H1 (cell line): ENCODE data around the gene OR5K2. TPM values are rescaled to one million over a fixed set of nuclear protein-coding genes. Genes with fewer than 3 reads are reported as not detected.

ENCODE experiments used
- CTCF ChIA-PET: fragments of 300-600 bp; sonication (Branson Sonifier 250); formaldehyde crosslinking; loops from one replicate; lab custom pipeline; 2021; ENCODE audit not compliant: partially characterized antibody; lab: Charles Lee
- POLR2A ChIA-PET: fragments of 300-600 bp; sonication (Branson Sonifier 250); formaldehyde crosslinking; loops from one replicate; lab custom pipeline; 2021; ENCODE audit warnings: inconsistent platforms; ENCODE audit not compliant: partially characterized antibody; lab: Charles Lee
- DNase-seq, 2 experiments: peaks; one replicate each; pipeline versions ENCODE4 v3.0.0 to v3.0.0-alpha.2; 2010 to 2022; ENCODE audit warnings: low spot score in 2 of 2, low read depth in 1 of 2, mixed read lengths in 1 of 2
- FAIRE-seq: peaks from 2 replicates; lab custom pipeline; 2011; peaks lifted over from hg19 to GRCh38; lab: Jason Lieb, UNC
- H2AFZ ChIP-seq: 2 replicates; pipeline ENCODE4 v1.8.1; 2012; ENCODE audit warnings: low read length, inconsistent platforms
- H2AK5ac ChIP-seq: 2 replicates; pipeline ENCODE4 v1.6.1; 2013; ENCODE audit warnings: low read depth, low read length
- H2BK120ac ChIP-seq: replicated peaks from 2 replicates; pipeline ENCODE3; 2013; ENCODE audit warnings: low read depth, low read length, inconsistent platforms
- H2BK12ac ChIP-seq: 2 replicates; pipeline ENCODE4 v1.6.1; 2013; ENCODE audit warnings: low read depth, low read length
- H2BK15ac ChIP-seq: 2 replicates; pipeline ENCODE4 v1.6.1; 2013; ENCODE audit warnings: low read length
- H2BK20ac ChIP-seq: 2 replicates; pipeline ENCODE4 v1.6.1; 2013; ENCODE audit warnings: low read length
- H2BK5ac ChIP-seq: 2 replicates; pipeline ENCODE4 v1.6.1; 2013; ENCODE audit warnings: low read depth, low read length
- H3K14ac ChIP-seq: 2 replicates; pipeline ENCODE4 v1.6.1; 2013; ENCODE audit warnings: inconsistent platforms; ENCODE audit not compliant: insufficient read length
- H3K18ac ChIP-seq: 2 replicates; pipeline ENCODE4 v1.6.1; 2013; ENCODE audit warnings: low read length; ENCODE audit errors: extremely low read depth
- H3K23ac ChIP-seq: 2 replicates; pipeline ENCODE4 v1.6.1; 2013; ENCODE audit warnings: inconsistent platforms; ENCODE audit not compliant: insufficient read length
- H3K23me2 ChIP-seq: 2 replicates; pipeline ENCODE4 v1.6.1; 2013; ENCODE audit warnings: low read depth, low read length
- H3K27ac ChIP-seq: 2 replicates; pipeline ENCODE4 v1.6.1; 2011; ENCODE audit warnings: low read depth, low read length, inconsistent platforms
- H3K27me3 ChIP-seq, 4 experiments: replicated peaks in 1 of 4; 1 replicate in 1 of 4; 2 replicates in 3 of 4; pipeline versions ENCODE4 v1.6.1 to v1.8.1; 2011 to 2013; ENCODE audit warnings: low read length in 3 of 4, mild to moderate bottlenecking in 3 of 4, inconsistent platforms in 2 of 4, mixed read lengths in 2 of 4, moderate library complexity in 1 of 4; ENCODE audit not compliant: control insufficient read depth in 3 of 4, insufficient read depth in 3 of 4; ENCODE audit errors: extremely low read depth in 1 of 4
- H3K36me3 ChIP-seq, 4 experiments: 2 replicates each; pipeline versions ENCODE4 v1.6.1 to v1.8.1; 2011 to 2013; ENCODE audit warnings: mild to moderate bottlenecking in 4 of 4, low read length in 3 of 4, moderate library complexity in 2 of 4, control low read depth in 1 of 4, inconsistent platforms in 1 of 4; ENCODE audit not compliant: insufficient read depth in 4 of 4, control insufficient read depth in 2 of 4
- H3K4ac ChIP-seq: replicated peaks from 2 replicates; pipeline ENCODE3; 2013; ENCODE audit warnings: low read length, low read depth, mixed read lengths, inconsistent platforms; ENCODE audit not compliant: insufficient read length
- H3K4me1 ChIP-seq, 4 experiments: replicated peaks in 1 of 4; 1 replicate in 1 of 4; 2 replicates in 3 of 4; pipeline versions ENCODE4 v1.6.1 to v1.8.1; 2011 to 2013; ENCODE audit warnings: low read length in 3 of 4, inconsistent platforms in 2 of 4, mixed read lengths in 1 of 4; ENCODE audit not compliant: insufficient read depth in 4 of 4, control insufficient read depth in 3 of 4
- H3K4me2 ChIP-seq, 2 experiments: 2 replicates each; pipeline versions ENCODE4 v1.6.1 to v1.8.1; 2011 to 2013; ENCODE audit warnings: low read depth in 2 of 2, low read length in 2 of 2, control low read depth in 1 of 2, inconsistent platforms in 1 of 2, mild to moderate bottlenecking in 1 of 2; ENCODE audit not compliant: insufficient read depth in 1 of 2
- H3K4me3 ChIP-seq, 4 experiments: fragments of 200-600, 300-600 bp in 1 of 4; sonication (generic), shearing (Covaris generic), sonication (Bioruptor Twin) in 1 of 4; 2 replicates each; pipeline versions ENCODE4 v1.5.1 to v1.8.1; 2011 to 2016; ENCODE audit warnings: low read length in 4 of 4, low read depth in 3 of 4, control low read depth in 2 of 4, inconsistent platforms in 2 of 4, mild to moderate bottlenecking in 2 of 4, mixed read lengths in 1 of 4, moderate library complexity in 1 of 4; ENCODE audit not compliant: insufficient read depth in 2 of 4; ENCODE audit errors: extremely low read depth in 1 of 4
- H3K56ac ChIP-seq: replicated peaks from 2 replicates; pipeline ENCODE3; 2013; ENCODE audit warnings: low read depth, mild to moderate bottlenecking, mixed read lengths, low read length, inconsistent platforms; ENCODE audit not compliant: insufficient read length
- H3K79me1 ChIP-seq: 2 replicates; pipeline ENCODE4 v1.6.1; 2013; ENCODE audit warnings: low read depth, low read length, control low read depth
- H3K79me2 ChIP-seq, 2 experiments: 2 replicates each; pipeline versions ENCODE4 v1.6.1 to v1.8.1; 2012 to 2013; ENCODE audit warnings: low read length in 2 of 2, mild to moderate bottlenecking in 2 of 2, inconsistent platforms in 1 of 2; ENCODE audit not compliant: insufficient read depth in 2 of 2, control insufficient read depth in 1 of 2
- H3K9ac ChIP-seq, 4 experiments: replicated peaks in 1 of 4; 1 replicate in 1 of 4; 2 replicates in 3 of 4; pipeline versions ENCODE4 v1.6.1 to v1.8.1; 2011 to 2013; ENCODE audit warnings: low read depth in 3 of 4, low read length in 3 of 4, control low read depth in 2 of 4, mild to moderate bottlenecking in 2 of 4, moderate library complexity in 2 of 4, inconsistent platforms in 1 of 4; ENCODE audit errors: extremely low read depth in 1 of 4
- H3K9me3 ChIP-seq, 2 experiments: 2 replicates each; pipeline versions ENCODE4 v1.6.1 to v1.8.1; 2012 to 2013; ENCODE audit warnings: mild to moderate bottlenecking in 2 of 2, moderate library complexity in 2 of 2, control low read depth in 1 of 2, inconsistent platforms in 1 of 2, low read depth in 1 of 2, low read length in 1 of 2, mixed read lengths in 1 of 2; ENCODE audit not compliant: insufficient read depth in 2 of 2
- H4K20me1 ChIP-seq, 2 experiments: replicated peaks in 1 of 2; 2 replicates each; pipeline versions ENCODE3 to v1.8.1; 2011 to 2013; ENCODE audit warnings: inconsistent platforms in 2 of 2, low read length in 2 of 2, mild to moderate bottlenecking in 1 of 2; ENCODE audit not compliant: insufficient read depth in 2 of 2, control insufficient read depth in 1 of 2
- H4K5ac ChIP-seq: 2 replicates; pipeline ENCODE4 v1.6.1; 2013; ENCODE audit warnings: low read length, low read depth, mixed read lengths, inconsistent platforms; ENCODE audit not compliant: insufficient read length
- H4K8ac ChIP-seq: 2 replicates; pipeline ENCODE4 v1.8.0; 2013; ENCODE audit warnings: mild to moderate bottlenecking, moderate library complexity, low read length, inconsistent platforms; ENCODE audit not compliant: insufficient read depth; ENCODE audit errors: extremely low read depth
- H4K91ac ChIP-seq: replicated peaks from 2 replicates; pipeline ENCODE3; 2013; ENCODE audit warnings: low read length, mixed read lengths, inconsistent platforms; ENCODE audit not compliant: insufficient read length
- ASH2L ChIP-seq: fragments of 200-600, 300-600 bp; sonication (generic); IDR thresholded peaks from one replicate; pipeline ENCODE4 v1.7.1; 2017; ENCODE audit warnings: low read length
- CBX5 ChIP-seq: fragments of 300-800, 300-1000 bp; sonication (generic); IDR thresholded peaks from 2 replicates; pipeline ENCODE4 v1.7.1; 2016; ENCODE audit warnings: antibody characterized with exemption, low read length, low read depth
- CBX8 ChIP-seq: fragments of 300-800, 300-1000 bp; sonication (generic); IDR thresholded peaks from 2 replicates; pipeline ENCODE4 v1.7.1; 2016; ENCODE audit warnings: low read depth, low read length, borderline replicate concordance
- EZH2 ChIP-seq: fragments of 200-600 bp; sonication (generic); IDR thresholded peaks from 2 replicates; pipeline ENCODE4 v1.7.1; 2012; ENCODE audit warnings: low read depth, mild to moderate bottlenecking, moderate library complexity, low read length, inconsistent platforms; ENCODE audit not compliant: severe bottlenecking
- KDM1A ChIP-seq: fragments of 200-600, 300-600 bp; sonication (generic); IDR thresholded peaks from 2 replicates; pipeline ENCODE4 v1.7.1; 2016; ENCODE audit warnings: mild to moderate bottlenecking, low read length, borderline replicate concordance
- NANOG ChIP-seq: IDR thresholded peaks from 2 replicates; pipeline ENCODE4 v1.6.1; 2011; ENCODE audit warnings: low read length, low read depth, mild to moderate bottlenecking, inconsistent platforms; ENCODE audit not compliant: insufficient read depth, poor library complexity, severe bottlenecking
- POLR2A ChIP-seq, 2 experiments: IDR thresholded peaks; 1 replicate in 1 of 2; 2 replicates in 1 of 2; pipeline ENCODE4 v1.6.1; 2011; ENCODE audit warnings: low read depth in 2 of 2, low read length in 2 of 2, mild to moderate bottlenecking in 2 of 2; ENCODE audit errors: control extremely low read depth in 1 of 2
- RFX5 ChIP-seq: IDR thresholded peaks from 2 replicates; pipeline ENCODE4 v1.6.1; 2011; ENCODE audit warnings: low read depth, low read length, improper control_type of control experiment, borderline replicate concordance
- TCF12 ChIP-seq: IDR thresholded peaks from 2 replicates; pipeline ENCODE4 v1.6.1; 2011; ENCODE audit warnings: low read depth, mild to moderate bottlenecking, low read length
- YY1 ChIP-seq: IDR thresholded peaks from 2 replicates; pipeline ENCODE4 v1.6.1; 2011; ENCODE audit warnings: low read depth, mild to moderate bottlenecking, low read length
- WGBS, 2 experiments: shearing (Covaris generic) in 1 of 2; methylation state at CpG; one replicate each; pipeline versions ENCODE4 v1.1.6 to v1.1.7; 2013 to 2015; ENCODE audit warnings: low lambda C conversion rate in 2 of 2, mixed read lengths in 2 of 2, inconsistent platforms in 1 of 2, low coverage in 1 of 2, missing lambda C conversion rate in 1 of 2; ENCODE audit not compliant: insufficient replicate concordance in 2 of 2, insufficient coverage in 1 of 2, insufficient read length in 1 of 2; ENCODE audit errors: extremely low coverage in 1 of 2, missing lambda C conversion rate in 1 of 2; 5-methylcytosine and 5-hydroxymethylcytosine counted together
- polyA plus RNA-seq, 7 experiments: library from polyadenylated mRNA; depleted of rRNA in 3 of 7; stranded (reverse) in 5 of 7; unstranded in 2 of 7; fragments of >200 nt in 5 of 7; fragments of 200-250 nt in 2 of 7; gene quantifications; 1 replicate in 5 of 7; 2 replicates in 1 of 7; 4 replicates in 1 of 7; pipeline versions ENCODE4 v1.2.1 to v1.2.3, GENCODE V29; 2011 to 2013; ENCODE audit warnings: missing spikeins in 2 of 7, mixed read lengths in 2 of 7
- total RNA-seq: library from RNA; stranded (reverse); fragmentation: NEBNext Ultra II Directional; extraction: Animal tissue kit (Norgen Biotek cat#: 25700); gene quantifications from 2 replicates; pipeline ENCODE4 v1.2.1, GENCODE V29; 2021

The OR5K2 gene
- total and polyA plus RNA-seq, 2 of the 8 experiments (the other 6 are each of a cell fraction or from before 2014, with no cell fraction given) = not detected

DNA sequence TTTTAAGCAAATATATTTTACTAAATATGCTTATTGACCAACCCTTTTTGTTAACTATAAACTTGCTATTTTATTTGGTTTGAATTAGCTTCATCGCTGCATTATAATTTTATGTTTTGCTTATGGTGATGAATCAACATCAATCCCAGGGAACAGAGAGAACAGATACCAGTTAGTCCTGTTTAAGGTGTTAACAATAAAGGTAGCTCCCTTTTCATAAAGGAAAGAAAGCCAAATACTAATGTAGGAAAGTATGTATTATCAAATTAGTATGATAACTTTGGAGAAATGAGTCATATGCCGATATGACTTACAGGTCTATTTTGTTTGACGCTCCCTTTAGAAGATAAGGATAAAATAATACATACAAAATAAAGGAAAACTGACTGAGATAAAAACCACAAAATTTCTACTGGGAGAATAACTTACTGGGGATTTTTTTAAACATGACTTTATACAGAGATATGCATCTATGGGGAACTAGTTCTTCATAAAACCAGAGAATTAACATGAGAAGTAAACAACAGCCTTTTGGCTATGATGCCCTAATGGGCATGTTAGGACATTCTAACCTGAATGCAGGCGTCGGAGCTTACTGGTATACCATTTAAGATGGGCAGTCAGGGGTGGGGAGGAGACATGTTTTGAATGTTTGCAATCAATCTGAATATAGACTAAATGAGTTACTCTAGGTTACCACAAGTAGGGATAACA lies 4.5 kb downstream of the OR5K2 start:
- Histone ChIP-seq H3K79me2 (no peaks in the 10 kb centered on the region), H3K56ac (no peak overlapping the region), H3K4ac (no peak overlapping the region), H2BK20ac (no peak overlapping the region), H4K5ac (no peak overlapping the region), H2AK5ac (no peak overlapping the region), H2BK5ac (no peak overlapping the region), H3K4me3 (no peak overlapping the region), H2AFZ (no peak overlapping the region), H4K8ac (no peak overlapping the region), H3K18ac (no peak overlapping the region), H4K20me1 (no peaks in the 10 kb centered on the region), H3K27me3 (no peaks in the 10 kb centered on the region), H3K79me1 (no peaks in the 10 kb centered on the region), H3K36me3 (no peaks in the 10 kb centered on the region), H2BK12ac (no peak overlapping the region), H3K9me3 (no peaks in the 10 kb centered on the region), H2BK120ac (no peak overlapping the region), H4K91ac (no peak overlapping the region), H3K23me2 (no peaks in the 10 kb centered on the region), H3K9ac (no peak overlapping the region), H3K23ac (no peak overlapping the region), H3K14ac (no peak overlapping the region), H3K4me2 (no peak overlapping the region), H3K4me1 (no peaks in the 10 kb centered on the region), H2BK15ac (no peak overlapping the region), H3K27ac (no peak overlapping the region)
- FAIRE-seq = no peak
- WGBS, 2 experiments = 94% methylated on average over 5 of the region's 5 CpGs; no CpG with 5 or more reads in 1 of the 2 experiments
- ChIA-PET CTCF (interaction anchor here (1.1 kb wide), 1 partner anchor 72 kb away, joined by 3 read pairs; no protein-coding TSS in a partner anchor), POLR2A (no interaction called here)
- DNase-seq = no peak
- TF ChIP-seq YY1 (no peak), NANOG (no peak), EZH2 (no peak), TCF12 (no peak), CBX8 (no peak), CBX5 (no peak), RFX5 (no peak), KDM1A (no peak), ASH2L (no peak), POLR2A (IDR thresholded peaks at IDR 0.05; ENCODE audit: control extremely low read depth in 1 of 2, low read depth in 2 of 2, low read length in 2 of 2) (no peak)
